HG03045 (cell line): ENCODE results near the gene RBM8A.

Source experiments
- ATAC-seq: cut with Tn5 transposase; IDR thresholded peaks from one replicate; pipeline ENCODE4 v1.9.1; 2021; ENCODE audit warnings: mild to moderate bottlenecking, moderate library complexity; ENCODE audit not compliant: unreplicated experiment

RBM8A gene

GRCh38 chr1:145927063-145927886, at the start of gene RBM8A:
TSS of gene RBM8A (minus strand) at chr1:145927484. CDS start at chr1:145927426, 58 bp downstream.
- peak; percentile 95 for ATAC-seq

- ATAC-seq = no peak
These were observed 49.7 kb upstream of the RBM8A start for GRCh38 chr1:145977016-145977415.

GRCh38 chr1:145975216-145975615, 47.9 kb upstream of the RBM8A start:
- ATAC-seq = no peak

- ATAC-seq = no peak
These were observed 47.4 kb upstream of the RBM8A start for GRCh38 chr1:145974721-145975120.

GRCh38 chr1:145972580-145972979, 45.3 kb upstream of the RBM8A start:
- no peak for ATAC-seq

- no peak for ATAC-seq
These were observed 40.0 kb upstream of the RBM8A start for GRCh38 chr1:145967288-145967687.

- no peak for ATAC-seq
These were observed 37.9 kb upstream of the RBM8A start for GRCh38 chr1:145965119-145965744.

GRCh38 chr1:145964328-145965118, 37.2 kb upstream of the RBM8A start, which contains the start of the genes ANKRD34A and POLR3GL:
TSS of gene ANKRD34A (minus strand) at chr1:145964575. CDS start at chr1:145961759, 2,816 bp downstream.
TSS of gene POLR3GL (plus strand) at chr1:145964690. CDS start at chr1:145974866, 10,176 bp downstream.
- peak; percentile 86 for ATAC-seq

GRCh38 chr1:145963265-145964019, 36.2 kb upstream of the RBM8A start:
- no peak for ATAC-seq

- no peak for ATAC-seq
These were observed 35.1 kb upstream of the RBM8A start for GRCh38 chr1:145962157-145963102.

GRCh38 chr1:145961425-145962156, 34.3 kb upstream of the RBM8A start:
- no peak for ATAC-seq

GRCh38 chr1:145961109-145961424, 33.8 kb upstream of the RBM8A start:
- no peak for ATAC-seq

- no peak for ATAC-seq
These were observed 33.3 kb upstream of the RBM8A start for GRCh38 chr1:145960468-145961108.

GRCh38 chr1:145959957-145960467, 32.7 kb upstream of the RBM8A start:
- ATAC-seq = no peak

GRCh38 chr1:145959333-145959732, 32.0 kb upstream of the RBM8A start:
- no peak for ATAC-seq

- no peak for ATAC-seq
These were observed 31.4 kb upstream of the RBM8A start for GRCh38 chr1:145958734-145959133.

GRCh38 chr1:145957443-145958319, 30.4 kb upstream of the RBM8A start, which contains the start of gene LIX1L:
TSS of gene LIX1L (minus strand) at chr1:145958017. CDS start at chr1:145957927, 90 bp downstream.
- ATAC-seq = peak; percentile 89
